ENCODE data around the gene MICU1. TPM values are rescaled to one million over a fixed set of nuclear protein-coding genes. Genes with fewer than 3 reads are reported as not detected.

Gene MICU1
- total and polyA plus RNA-seq, 2 of the 13 experiments (the other 11 are each of a cell fraction or from before 2014, with no cell fraction given): 32.5 to 56.1 TPM

DNA sequence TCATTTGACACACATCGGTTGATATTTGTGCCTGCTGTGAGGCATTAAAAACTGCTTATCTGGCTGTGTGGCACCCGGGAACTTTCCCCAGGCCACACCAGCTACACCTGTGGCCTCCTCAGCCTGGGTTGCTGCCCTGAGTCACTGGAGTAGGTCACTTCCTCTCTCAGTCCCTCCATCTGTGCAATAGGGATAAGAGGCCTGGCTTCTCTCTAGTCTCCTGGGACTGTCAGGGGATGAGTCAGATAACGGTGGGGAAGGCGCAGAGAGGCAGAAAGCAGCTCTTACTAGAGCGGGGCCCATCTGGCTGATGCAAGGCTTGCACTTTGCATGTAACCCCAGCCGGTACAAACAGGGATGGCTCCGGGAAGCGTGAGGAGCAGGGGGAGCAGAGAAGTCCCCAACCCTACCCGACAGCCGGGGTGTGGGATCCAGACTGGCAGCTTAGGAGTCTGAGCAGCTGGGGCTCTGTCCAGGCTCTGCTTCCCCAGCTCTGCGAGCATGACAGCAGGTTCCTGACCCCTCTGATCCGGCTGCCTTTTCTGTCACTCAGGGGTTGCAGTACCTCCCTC is 305.1 kb downstream of the MICU1 start (continued):
- no peak for TF ChIP-seq ZNF296 (CRISPR knock-in tag; conservative IDR thresholded peaks at IDR 0.05)
- TF ChIP-seq CBX5 (CRISPR knock-in tag; IDR thresholded peaks at IDR 0.05; ENCODE audit: borderline replicate concordance): peak; percentile 91; the same call in 1 of the 2 replicates
- TF ChIP-seq ZNF567 (CRISPR knock-in tag; IDR thresholded peaks at IDR 0.05; ENCODE audit: borderline replicate concordance): no peak
- TF ChIP-seq ISX (CRISPR knock-in tag; conservative IDR thresholded peaks at IDR 0.05): no peak
- TF ChIP-seq ZSCAN25 (CRISPR knock-in tag; IDR thresholded peaks at IDR 0.05): no peak
- no peak for TF ChIP-seq PCBP1 (IDR thresholded peaks at IDR 0.05; ENCODE audit: borderline replicate concordance, low read depth, low read length)
- TF ChIP-seq SIX4 (CRISPR knock-in tag; IDR thresholded peaks at IDR 0.05): no peak
- TF ChIP-seq, protein P1, sequence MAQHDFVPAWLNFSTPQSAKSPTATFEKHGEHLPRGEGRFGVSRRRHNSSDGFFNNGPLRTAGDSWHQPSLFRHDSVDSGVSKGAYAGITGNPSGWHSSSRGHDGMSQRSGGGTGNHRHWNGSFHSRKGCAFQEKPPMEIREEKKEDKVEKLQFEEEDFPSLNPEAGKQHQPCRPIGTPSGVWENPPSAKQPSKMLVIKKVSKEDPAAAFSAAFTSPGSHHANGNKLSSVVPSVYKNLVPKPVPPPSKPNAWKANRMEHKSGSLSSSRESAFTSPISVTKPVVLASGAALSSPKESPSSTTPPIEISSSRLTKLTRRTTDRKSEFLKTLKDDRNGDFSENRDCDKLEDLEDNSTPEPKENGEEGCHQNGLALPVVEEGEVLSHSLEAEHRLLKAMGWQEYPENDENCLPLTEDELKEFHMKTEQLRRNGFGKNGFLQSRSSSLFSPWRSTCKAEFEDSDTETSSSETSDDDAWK (CRISPR knock-in tag; IDR thresholded peaks at IDR 0.05): no peak
- TF ChIP-seq, protein P2, sequence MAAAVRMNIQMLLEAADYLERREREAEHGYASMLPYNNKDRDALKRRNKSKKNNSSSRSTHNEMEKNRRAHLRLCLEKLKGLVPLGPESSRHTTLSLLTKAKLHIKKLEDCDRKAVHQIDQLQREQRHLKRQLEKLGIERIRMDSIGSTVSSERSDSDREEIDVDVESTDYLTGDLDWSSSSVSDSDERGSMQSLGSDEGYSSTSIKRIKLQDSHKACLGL (CRISPR knock-in tag; IDR thresholded peaks at IDR 0.05): no peak
- no peak for TF ChIP-seq ZNF713 (CRISPR knock-in tag; IDR thresholded peaks at IDR 0.05)
- TF ChIP-seq ZNF644 (CRISPR knock-in tag; IDR thresholded peaks at IDR 0.05; ENCODE audit: low read depth): no peak
- TF ChIP-seq, protein P3, sequence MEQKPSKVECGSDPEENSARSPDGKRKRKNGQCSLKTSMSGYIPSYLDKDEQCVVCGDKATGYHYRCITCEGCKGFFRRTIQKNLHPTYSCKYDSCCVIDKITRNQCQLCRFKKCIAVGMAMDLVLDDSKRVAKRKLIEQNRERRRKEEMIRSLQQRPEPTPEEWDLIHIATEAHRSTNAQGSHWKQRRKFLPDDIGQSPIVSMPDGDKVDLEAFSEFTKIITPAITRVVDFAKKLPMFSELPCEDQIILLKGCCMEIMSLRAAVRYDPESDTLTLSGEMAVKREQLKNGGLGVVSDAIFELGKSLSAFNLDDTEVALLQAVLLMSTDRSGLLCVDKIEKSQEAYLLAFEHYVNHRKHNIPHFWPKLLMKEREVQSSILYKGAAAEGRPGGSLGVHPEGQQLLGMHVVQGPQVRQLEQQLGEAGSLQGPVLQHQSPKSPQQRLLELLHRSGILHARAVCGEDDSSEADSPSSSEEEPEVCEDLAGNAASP (CRISPR knock-in tag; IDR thresholded peaks at IDR 0.05; ENCODE audit: borderline replicate concordance): no peak; the same call in 1 of the 2 replicates
- TF ChIP-seq KMT2B (CRISPR knock-in tag; IDR thresholded peaks at IDR 0.05): peak; percentile 37; the same call in 1 of the 2 replicates
- TF ChIP-seq SETDB1 (CRISPR knock-in tag; IDR thresholded peaks at IDR 0.05; ENCODE audit: borderline replicate concordance): no peak
- TF ChIP-seq AGO1 (IDR thresholded peaks at IDR 0.05; ENCODE audit: low read depth, low read length, poor library complexity, severe bottlenecking): no peak
- peak; percentile 86; the same call in 1 of the 2 replicates for TF ChIP-seq ZNF816 (CRISPR knock-in tag; IDR thresholded peaks at IDR 0.05; ENCODE audit: borderline replicate concordance)
- TF ChIP-seq KDM4B (CRISPR knock-in tag; IDR thresholded peaks at IDR 0.05): peak; percentile 50; the same call in 1 of the 2 replicates
- no peak for TF ChIP-seq ZNF256 (CRISPR knock-in tag; conservative IDR thresholded peaks at IDR 0.05)
- TF ChIP-seq RBFOX2 (IDR thresholded peaks at IDR 0.05; ENCODE audit: low read depth, low read length): peak; percentile 60; the same call in 1 of the 2 replicates
- no peak for TF ChIP-seq ZNF552 (CRISPR knock-in tag; IDR thresholded peaks at IDR 0.05; ENCODE audit: borderline replicate concordance)
- TF ChIP-seq, protein P4, sequence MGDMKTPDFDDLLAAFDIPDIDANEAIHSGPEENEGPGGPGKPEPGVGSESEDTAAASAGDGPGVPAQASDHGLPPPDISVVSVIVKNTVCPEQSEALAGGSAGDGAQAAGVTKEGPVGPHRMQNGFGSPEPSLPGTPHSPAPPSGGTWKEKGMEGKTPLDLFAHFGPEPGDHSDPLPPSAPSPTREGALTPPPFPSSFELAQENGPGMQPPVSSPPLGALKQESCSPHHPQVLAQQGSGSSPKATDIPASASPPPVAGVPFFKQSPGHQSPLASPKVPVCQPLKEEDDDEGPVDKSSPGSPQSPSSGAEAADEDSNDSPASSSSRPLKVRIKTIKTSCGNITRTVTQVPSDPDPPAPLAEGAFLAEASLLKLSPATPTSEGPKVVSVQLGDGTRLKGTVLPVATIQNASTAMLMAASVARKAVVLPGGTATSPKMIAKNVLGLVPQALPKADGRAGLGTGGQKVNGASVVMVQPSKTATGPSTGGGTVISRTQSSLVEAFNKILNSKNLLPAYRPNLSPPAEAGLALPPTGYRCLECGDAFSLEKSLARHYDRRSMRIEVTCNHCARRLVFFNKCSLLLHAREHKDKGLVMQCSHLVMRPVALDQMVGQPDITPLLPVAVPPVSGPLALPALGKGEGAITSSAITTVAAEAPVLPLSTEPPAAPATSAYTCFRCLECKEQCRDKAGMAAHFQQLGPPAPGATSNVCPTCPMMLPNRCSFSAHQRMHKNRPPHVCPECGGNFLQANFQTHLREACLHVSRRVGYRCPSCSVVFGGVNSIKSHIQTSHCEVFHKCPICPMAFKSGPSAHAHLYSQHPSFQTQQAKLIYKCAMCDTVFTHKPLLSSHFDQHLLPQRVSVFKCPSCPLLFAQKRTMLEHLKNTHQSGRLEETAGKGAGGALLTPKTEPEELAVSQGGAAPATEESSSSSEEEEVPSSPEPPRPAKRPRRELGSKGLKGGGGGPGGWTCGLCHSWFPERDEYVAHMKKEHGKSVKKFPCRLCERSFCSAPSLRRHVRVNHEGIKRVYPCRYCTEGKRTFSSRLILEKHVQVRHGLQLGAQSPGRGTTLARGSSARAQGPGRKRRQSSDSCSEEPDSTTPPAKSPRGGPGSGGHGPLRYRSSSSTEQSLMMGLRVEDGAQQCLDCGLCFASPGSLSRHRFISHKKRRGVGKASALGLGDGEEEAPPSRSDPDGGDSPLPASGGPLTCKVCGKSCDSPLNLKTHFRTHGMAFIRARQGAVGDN (CRISPR knock-in tag; IDR thresholded peaks at IDR 0.05): peak; percentile 74

All from HepG2 (cell line).